Measurements from ENCODE around the gene DGKI. TPM values are rescaled to one million over a fixed set of nuclear protein-coding genes. Genes with fewer than 3 reads are reported as not detected.

The DGKI gene
- total RNA-seq, 1 experiment from 2014 or later, result 0.15 TPM

DNA sequence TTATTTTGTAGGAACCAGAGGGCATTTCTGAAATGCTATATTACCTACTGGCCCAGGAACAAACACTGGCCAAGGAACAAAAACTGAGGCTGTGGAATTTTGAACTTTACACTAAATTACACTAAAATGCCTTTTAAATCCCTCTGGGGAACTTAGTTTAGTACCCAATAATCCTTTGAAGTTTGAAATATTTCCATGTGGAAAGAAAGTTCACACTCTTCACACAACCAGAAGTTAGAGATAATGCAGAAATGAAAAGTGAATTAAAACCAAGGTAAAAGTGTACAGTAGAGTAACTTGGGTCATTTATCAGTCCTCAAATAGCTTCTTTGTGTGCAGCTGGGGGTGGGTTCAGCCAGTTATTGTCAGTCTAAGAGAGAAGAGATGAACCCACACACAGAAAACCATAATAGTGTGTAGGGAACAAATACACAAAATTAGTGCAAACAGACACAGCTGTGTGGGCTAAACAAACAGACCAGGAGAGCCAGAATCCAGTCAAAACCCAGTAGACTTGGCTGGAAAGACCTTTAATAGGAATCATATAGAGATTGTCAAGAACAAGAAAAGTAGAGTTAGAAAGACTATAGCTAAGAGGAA, 46.5 kb upstream of the DGKI start:
- H3K9me2 ChIP-seq (ENCODE audit: insufficient read depth), result no peaks in the 10 kb centered on the region
- intact Hi-C loops (cut with micrococcal nuclease), result no loop called here
- H3K9ac ChIP-seq (ENCODE audit: low read length), result no peak overlapping the region
- no peak overlapping the region for H3K4me3 ChIP-seq (replicated peaks in 1 of 2; ENCODE audit: low read depth in 1 of 2, low read length in 2 of 2)
- H3K4me1 ChIP-seq (ENCODE audit: control insufficient read depth in 1 of 2, insufficient read depth in 2 of 2, low read length in 2 of 2), result no peaks in the 10 kb centered on the region
- H2AFZ ChIP-seq (ENCODE audit: low read depth, low read length, poor library complexity, severe bottlenecking), result no peak overlapping the region
- H3K79me2 ChIP-seq (ENCODE audit: insufficient read depth, low read length), result no peaks in the 10 kb centered on the region
- no peak overlapping the region for H3K4me2 ChIP-seq (ENCODE audit: low read length)
- TF ChIP-seq SP1 (IDR thresholded peaks at IDR 0.05; ENCODE audit: low read depth), result no peak
- no peak for TF ChIP-seq POLR2A (IDR thresholded peaks at IDR 0.05; ENCODE audit: borderline replicate concordance, extremely low read depth, insufficient read depth, insufficient read length)
- no peak for TF ChIP-seq EGR1 (IDR thresholded peaks at IDR 0.05; ENCODE audit: low read depth)
- TF ChIP-seq CBX3 (IDR thresholded peaks at IDR 0.05; ENCODE audit: low read depth), result no peak
- TF ChIP-seq, protein P1, sequence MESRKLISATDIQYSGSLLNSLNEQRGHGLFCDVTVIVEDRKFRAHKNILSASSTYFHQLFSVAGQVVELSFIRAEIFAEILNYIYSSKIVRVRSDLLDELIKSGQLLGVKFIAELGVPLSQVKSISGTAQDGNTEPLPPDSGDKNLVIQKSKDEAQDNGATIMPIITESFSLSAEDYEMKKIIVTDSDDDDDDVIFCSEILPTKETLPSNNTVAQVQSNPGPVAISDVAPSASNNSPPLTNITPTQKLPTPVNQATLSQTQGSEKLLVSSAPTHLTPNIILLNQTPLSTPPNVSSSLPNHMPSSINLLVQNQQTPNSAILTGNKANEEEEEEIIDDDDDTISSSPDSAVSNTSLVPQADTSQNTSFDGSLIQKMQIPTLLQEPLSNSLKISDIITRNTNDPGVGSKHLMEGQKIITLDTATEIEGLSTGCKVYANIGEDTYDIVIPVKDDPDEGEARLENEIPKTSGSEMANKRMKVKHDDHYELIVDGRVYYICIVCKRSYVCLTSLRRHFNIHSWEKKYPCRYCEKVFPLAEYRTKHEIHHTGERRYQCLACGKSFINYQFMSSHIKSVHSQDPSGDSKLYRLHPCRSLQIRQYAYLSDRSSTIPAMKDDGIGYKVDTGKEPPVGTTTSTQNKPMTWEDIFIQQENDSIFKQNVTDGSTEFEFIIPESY (IDR thresholded peaks at IDR 0.05; ENCODE audit: extremely low read depth, insufficient replicate concordance, low read length), result no peak
- no peak for TF ChIP-seq JUND (IDR thresholded peaks at IDR 0.05)
- TF ChIP-seq CTCF (IDR thresholded peaks at IDR 0.05 in 2 of 3, conservative IDR thresholded peaks at IDR 0.05 in 1 of 3; ENCODE audit: borderline replicate concordance in 1 of 3, insufficient read depth in 1 of 3, low read depth in 2 of 3, low read length in 2 of 3), result no peak
- no peak for TF ChIP-seq EZH2phosphoT487 (IDR thresholded peaks at IDR 0.05; ENCODE audit: borderline replicate concordance)
- TF ChIP-seq, protein P2, sequence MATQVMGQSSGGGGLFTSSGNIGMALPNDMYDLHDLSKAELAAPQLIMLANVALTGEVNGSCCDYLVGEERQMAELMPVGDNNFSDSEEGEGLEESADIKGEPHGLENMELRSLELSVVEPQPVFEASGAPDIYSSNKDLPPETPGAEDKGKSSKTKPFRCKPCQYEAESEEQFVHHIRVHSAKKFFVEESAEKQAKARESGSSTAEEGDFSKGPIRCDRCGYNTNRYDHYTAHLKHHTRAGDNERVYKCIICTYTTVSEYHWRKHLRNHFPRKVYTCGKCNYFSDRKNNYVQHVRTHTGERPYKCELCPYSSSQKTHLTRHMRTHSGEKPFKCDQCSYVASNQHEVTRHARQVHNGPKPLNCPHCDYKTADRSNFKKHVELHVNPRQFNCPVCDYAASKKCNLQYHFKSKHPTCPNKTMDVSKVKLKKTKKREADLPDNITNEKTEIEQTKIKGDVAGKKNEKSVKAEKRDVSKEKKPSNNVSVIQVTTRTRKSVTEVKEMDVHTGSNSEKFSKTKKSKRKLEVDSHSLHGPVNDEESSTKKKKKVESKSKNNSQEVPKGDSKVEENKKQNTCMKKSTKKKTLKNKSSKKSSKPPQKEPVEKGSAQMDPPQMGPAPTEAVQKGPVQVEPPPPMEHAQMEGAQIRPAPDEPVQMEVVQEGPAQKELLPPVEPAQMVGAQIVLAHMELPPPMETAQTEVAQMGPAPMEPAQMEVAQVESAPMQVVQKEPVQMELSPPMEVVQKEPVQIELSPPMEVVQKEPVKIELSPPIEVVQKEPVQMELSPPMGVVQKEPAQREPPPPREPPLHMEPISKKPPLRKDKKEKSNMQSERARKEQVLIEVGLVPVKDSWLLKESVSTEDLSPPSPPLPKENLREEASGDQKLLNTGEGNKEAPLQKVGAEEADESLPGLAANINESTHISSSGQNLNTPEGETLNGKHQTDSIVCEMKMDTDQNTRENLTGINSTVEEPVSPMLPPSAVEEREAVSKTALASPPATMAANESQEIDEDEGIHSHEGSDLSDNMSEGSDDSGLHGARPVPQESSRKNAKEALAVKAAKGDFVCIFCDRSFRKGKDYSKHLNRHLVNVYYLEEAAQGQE (IDR thresholded peaks at IDR 0.05; ENCODE audit: low read depth), result no peak
- no peak for TF ChIP-seq EZH2 (IDR thresholded peaks at IDR 0.05)
- TF ChIP-seq ELF1 (IDR thresholded peaks at IDR 0.05; ENCODE audit: borderline replicate concordance, low read depth), result no peak
- no peak for TF ChIP-seq YY1 (IDR thresholded peaks at IDR 0.05; ENCODE audit: extremely low read depth, insufficient replicate concordance, low read depth, low read length)
- BruUV-seq (replicated peaks), result no TSS peak
- no peaks in the 10 kb centered on the region for H3K27me3 ChIP-seq (ENCODE audit: insufficient read depth, low read length)
- ATAC-seq (no peak), DNase-seq (ENCODE audit: low read depth, low spot score) (no peak)
- no peaks in the 10 kb centered on the region for H4K20me1 ChIP-seq (ENCODE audit: insufficient read depth)
- H3K36me3 ChIP-seq (ENCODE audit: control insufficient read depth in 1 of 2, insufficient read depth in 2 of 2, low read length in 2 of 2), result no peaks in the 10 kb centered on the region
- ChIA-PET CTCF (no interaction called here), RAD21 (ENCODE audit: low non-redundant PET in 1 of 2, low total read pairs in 2 of 2, uncharacterized antibody in 2 of 2, unreplicated experiment in 2 of 2) (no interaction called here), POLR2A (no interaction called here)
- H3K9me3 ChIP-seq (ENCODE audit: control insufficient read depth in 1 of 2, insufficient read depth in 1 of 2, low read depth in 1 of 2, low read length in 2 of 2), result no peaks in the 10 kb centered on the region
- no peak overlapping the region for H3K27ac ChIP-seq (ENCODE audit: low read depth, low read length)

Measured in HCT116 (cell line).